C4-2B (cell line): ENCODE data around the gene SH3RF3.

ENCODE experiments used
- H3K27ac ChIP-seq: fragments of 450-650 bp; 2 replicates; pipeline ENCODE4 v1.5.1; 2017
- ZFX ChIP-seq: fragments of 450-650 bp; IDR thresholded peaks from 2 replicates; pipeline ENCODE4 v1.6.1; 2017
- TF ChIP-seq, protein P1 (sequence below): fragments of 450-650 bp; conservative IDR thresholded peaks from 2 replicates; pipeline ENCODE4 v1.5.1; 2017; ENCODE audit warnings: mild to moderate bottlenecking

The SH3RF3 gene

DNA sequence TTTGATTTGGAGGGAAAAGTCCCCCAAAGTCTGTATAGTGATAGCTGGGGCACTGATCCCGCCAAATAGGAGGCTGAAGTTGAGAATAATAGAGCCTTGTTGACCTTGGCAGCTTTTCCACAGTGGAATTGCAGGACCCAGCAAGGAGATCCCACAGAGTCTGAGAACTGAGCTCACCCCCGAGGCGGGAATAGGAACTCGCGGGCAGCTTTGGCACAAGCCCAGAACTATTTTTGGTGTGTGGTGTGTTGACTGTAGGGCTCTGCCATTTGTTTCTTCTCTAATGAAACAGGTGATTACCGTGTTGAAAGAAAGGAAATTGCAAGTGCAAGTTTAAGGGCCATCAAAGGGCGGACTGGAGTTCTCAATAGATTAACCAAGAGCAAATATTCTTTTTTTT, 34.0 kb downstream of the SH3RF3 start:
- no peak overlapping the region for H3K27ac ChIP-seq
- TF ChIP-seq, protein P1, sequence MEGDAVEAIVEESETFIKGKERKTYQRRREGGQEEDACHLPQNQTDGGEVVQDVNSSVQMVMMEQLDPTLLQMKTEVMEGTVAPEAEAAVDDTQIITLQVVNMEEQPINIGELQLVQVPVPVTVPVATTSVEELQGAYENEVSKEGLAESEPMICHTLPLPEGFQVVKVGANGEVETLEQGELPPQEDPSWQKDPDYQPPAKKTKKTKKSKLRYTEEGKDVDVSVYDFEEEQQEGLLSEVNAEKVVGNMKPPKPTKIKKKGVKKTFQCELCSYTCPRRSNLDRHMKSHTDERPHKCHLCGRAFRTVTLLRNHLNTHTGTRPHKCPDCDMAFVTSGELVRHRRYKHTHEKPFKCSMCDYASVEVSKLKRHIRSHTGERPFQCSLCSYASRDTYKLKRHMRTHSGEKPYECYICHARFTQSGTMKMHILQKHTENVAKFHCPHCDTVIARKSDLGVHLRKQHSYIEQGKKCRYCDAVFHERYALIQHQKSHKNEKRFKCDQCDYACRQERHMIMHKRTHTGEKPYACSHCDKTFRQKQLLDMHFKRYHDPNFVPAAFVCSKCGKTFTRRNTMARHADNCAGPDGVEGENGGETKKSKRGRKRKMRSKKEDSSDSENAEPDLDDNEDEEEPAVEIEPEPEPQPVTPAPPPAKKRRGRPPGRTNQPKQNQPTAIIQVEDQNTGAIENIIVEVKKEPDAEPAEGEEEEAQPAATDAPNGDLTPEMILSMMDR, result no peak
- no peak for TF ChIP-seq ZFX

DNA sequence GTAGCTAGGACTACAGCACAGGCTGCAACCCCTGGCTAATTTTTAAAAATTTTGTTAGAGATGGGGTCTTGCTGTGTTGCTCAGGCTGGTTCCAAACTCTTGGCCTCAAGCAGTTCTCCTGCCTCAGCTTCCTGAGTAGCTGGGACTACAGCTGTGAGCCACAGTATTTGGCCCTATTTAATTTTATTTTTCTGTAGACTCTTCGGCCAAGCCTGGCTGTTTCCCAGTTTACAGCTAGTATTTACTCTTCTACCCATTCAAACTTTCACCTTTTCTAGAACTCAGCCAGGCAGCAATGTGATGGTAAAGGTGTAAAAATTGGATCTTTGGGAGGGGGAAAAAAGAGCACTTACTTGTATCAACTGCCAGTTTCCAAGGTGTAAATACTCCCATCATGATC, 35.3 kb downstream of the SH3RF3 start:
- no peak for TF ChIP-seq ZFX
- TF ChIP-seq, protein P1, result no peak
- peak overlapping the region; percentile 58 for H3K27ac ChIP-seq

GRCh38 chr2:109164739-109165221, 35.8 kb downstream of the SH3RF3 start:
- H3K27ac ChIP-seq, result peak overlapping the region; percentile 58; the same call in 1 of the 2 replicates
- TF ChIP-seq, protein P1, result no peak
- TF ChIP-seq ZFX, result no peak

DNA sequence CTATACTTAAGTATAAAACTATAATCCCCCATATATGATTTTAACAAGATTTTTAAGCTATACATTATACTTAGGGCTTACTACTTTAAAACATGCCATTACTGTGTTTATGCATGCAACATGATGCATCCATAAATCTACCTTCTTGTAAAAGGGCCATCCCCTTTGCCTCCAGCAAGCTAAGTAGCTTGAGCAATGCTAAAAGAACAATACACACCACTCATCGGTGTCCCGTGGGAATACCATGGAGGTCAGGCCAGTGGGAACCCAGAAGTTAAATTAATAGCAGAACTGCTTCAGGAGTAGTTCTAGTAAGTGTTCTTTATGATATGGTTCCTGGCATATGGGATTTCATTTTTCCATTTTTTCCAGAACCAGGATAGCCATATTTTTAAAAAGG, 37.8 kb downstream of the SH3RF3 start:
- H3K27ac ChIP-seq, result no peak overlapping the region
- no peak for TF ChIP-seq ZFX
- TF ChIP-seq, protein P1, result no peak

DNA sequence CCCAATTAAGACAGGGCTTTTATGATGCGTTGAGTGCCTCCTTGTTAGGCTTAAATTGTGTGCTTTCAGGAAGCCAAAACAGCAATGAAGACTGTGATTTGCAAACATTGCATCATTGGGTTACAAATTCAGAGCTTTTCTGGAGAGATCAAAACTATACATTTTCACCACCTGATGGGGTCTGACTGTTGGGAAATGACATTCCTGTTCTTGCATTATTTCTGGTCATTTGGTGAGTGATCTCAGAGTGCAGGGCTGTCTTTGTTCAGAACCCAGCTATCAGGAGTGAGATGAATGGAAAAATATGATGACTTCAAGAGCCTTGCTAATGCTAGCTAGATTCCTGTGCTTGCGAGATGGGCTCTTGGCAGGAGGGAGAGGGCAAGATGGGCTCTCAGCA, 39.1 kb downstream of the SH3RF3 start:
- no peak overlapping the region for H3K27ac ChIP-seq
- TF ChIP-seq ZFX, result no peak
- TF ChIP-seq, protein P1, result no peak

DNA sequence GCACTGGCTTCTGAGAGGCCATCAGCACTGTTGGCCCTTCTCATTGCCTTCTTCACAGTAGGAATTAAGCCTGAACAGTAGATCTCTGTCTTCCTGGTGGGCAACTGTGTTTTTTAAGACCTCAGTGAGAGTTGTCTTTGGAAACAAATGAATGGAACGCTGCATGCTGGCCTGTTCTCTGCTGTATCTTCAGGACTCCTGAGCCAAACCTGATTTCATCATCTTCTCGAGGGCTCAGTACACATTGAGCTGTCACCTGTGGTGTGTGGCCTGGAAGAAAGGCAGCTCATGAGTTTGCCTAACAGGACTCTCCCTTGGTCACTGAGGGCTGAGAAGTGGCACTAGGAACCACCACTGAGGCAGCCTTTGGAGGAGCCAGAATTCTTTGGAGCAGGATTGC, 39.7 kb downstream of the SH3RF3 start:
- no peak overlapping the region for H3K27ac ChIP-seq
- TF ChIP-seq, protein P1, result no peak
- no peak for TF ChIP-seq ZFX

GRCh38 chr2:109170645-109171044, 41.6 kb downstream of the SH3RF3 start:
- TF ChIP-seq, protein P1, result no peak
- TF ChIP-seq ZFX, result no peak
- no peak overlapping the region for H3K27ac ChIP-seq
